GM19351 (cell line): ENCODE results near the gene EPYC.
A peak's percentile ranks its signal among the peaks of the same experiment; 100 is the strongest.
"Not testable (repeated sequence)": the region's sequence is repeated elsewhere in the genome, so short reads cannot be mapped to it uniquely, and the experiment has no call there.

Source experiments
- ATAC-seq: cut with Tn5 transposase; IDR thresholded peaks from one replicate; pipeline ENCODE4 v1.9.1; 2021; ENCODE audit warnings: mild to moderate bottlenecking, moderate library complexity; ENCODE audit not compliant: unreplicated experiment

The EPYC gene

DNA sequence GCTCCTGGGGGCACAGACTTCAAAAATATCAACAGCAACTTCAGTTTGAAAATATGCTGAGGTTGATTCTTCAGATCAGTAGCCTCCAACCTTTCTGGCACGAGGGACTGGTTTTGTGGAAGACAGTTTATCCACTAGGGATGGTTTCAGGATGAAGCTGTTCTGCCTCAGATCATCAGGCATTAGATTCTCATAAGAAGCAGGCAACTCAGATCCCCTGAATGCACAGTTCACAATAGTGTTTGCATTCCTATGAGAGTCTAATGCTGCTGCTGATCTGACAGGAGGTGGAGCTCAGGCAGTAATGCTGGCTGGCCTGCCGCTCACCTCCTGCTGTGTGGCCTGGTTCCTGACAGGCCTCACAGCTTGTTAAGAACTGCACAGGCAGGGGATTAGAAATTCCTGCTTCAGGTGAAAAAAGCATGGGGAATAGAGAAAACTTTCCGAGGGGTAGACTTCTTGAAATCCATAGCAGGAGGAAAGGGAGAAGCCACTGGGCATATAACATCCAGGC, 12.8 kb downstream of the EPYC start:
- ATAC-seq = no peak

DNA sequence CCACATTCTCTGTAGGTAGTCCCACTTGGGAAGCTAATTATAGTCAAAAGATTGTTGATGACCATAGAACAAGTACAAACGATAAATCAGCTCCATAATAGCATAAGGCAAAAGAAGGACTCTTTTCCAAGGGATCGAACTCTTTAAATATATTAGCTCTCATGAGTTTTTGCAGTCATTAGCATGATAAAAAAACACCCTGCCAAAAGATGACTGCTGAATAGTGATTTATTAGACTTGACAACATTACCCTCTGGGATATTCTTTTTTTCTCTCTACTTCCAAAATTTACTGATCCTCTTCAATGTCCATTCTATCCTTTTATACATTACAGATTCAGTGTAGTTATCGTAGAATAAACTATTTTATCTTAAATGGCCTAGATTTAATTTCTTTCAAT, 14.2 kb downstream of the EPYC start:
- ATAC-seq = no peak

DNA sequence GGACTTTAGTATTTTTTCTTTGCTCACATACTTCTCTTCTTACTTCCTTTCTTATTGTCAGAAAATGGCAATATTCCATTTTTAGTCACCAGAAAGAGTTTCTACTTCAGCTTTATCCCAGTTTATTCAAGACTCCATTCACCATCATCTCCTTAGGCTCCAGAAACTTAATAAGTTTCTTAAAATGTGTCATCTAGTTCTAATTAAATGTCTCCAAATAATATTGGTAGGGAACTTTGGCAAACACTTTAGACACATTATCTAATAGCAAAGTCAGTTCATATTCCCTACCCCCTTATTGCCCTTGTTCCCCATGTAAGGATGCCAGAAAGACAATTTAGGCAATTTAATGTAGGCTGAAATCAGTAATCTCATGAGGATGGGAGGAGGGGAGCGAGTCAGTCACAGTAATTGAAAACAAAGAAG, 15.1 kb downstream of the EPYC start:
- ATAC-seq = no peak

DNA sequence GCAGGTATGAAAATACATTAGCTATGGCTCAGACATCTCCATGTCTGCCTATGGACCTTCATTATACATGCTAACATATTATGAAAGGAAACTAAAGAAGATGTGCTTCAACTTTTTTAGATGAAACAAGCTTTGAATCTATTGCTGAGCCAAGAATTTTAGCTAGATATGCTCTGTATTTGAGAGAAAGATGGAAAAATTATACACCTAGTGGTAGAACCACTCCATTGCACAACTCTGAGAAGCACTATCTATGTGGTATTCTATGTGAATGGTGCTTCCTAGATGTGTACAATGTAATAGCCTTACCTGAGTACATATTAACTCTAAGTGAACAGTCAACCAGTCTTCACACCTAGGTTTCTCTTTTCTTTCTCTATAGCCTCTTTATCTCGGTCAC, 17.3 kb downstream of the EPYC start:
- peak; percentile 75 for ATAC-seq

DNA sequence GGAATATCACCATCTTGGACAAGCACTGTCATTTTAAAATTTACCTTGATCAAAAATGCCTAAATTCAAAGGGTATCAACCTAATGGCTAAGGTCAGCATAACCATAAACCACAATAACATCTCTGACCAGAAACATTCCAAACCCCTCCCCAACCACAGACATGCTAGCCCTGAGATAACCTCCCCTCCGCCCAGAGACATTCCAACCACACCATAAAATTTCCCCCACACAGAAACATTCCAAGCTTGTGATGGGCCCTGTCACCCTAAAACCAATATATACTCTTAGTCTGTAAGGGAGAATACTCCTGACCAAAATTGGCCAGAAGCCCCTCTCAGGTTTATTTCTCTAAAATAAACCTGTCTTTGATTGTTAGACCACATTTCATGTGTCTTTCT, 17.7 kb downstream of the EPYC start:
- no peak for ATAC-seq

DNA sequence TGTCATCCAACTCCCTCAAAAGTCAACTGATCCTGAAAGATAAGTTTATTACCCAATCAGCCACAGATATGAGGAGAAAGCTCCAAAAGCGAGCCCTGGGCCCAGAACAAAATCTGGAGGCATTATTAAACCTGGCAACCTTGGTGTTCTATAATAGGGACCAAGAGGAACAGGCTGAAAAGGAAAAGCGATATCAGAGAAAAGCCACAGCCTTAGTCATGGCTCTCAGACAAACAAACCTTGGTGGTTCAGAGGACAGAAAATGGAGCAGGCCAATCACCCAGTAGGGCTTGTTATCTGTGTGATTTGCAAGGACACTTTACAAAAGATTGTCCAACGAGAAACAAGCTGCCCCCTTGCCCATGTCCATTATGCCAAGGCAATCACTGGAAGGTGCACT, 19.4 kb downstream of the EPYC start:
- ATAC-seq = not testable (repeated sequence)

DNA sequence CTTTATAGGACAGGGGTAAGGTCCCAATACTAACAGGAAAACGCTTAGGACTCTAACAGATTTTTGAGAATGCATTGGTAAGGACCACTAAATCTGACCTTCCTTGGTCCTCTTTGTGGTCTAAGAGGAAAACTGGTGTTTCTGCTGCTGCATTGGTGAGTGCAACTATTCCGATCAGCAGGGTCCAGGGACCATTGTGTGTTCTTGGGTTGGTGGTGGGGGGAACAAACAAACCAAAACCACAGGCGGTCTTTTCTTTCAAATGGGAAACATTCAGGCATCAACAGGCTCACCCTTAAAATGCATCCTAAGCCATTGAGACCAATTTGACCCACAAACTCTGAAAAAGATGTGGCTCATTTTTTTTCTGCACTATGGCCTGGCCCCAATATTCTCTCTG, 20.7 kb downstream of the EPYC start:
- ATAC-seq = no peak

DNA sequence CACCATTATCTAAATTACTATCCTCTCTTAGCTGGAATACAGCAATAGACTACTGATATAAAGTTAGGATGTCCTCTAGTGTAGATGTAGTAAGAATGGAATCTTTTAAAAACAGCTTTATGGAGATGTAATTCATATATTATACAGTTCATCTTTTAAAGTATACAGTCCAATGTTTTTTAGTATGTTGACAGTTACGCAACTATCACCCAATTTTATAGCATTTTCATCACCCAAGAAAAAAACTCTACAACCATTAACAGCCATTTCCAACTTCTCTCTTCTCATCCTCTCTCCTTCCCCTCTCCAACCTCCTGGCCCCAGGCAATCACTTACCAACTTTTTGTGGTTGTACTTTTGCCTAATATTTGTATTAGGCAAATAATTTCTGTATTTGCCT, 22.6 kb downstream of the EPYC start:
- no peak for ATAC-seq

DNA sequence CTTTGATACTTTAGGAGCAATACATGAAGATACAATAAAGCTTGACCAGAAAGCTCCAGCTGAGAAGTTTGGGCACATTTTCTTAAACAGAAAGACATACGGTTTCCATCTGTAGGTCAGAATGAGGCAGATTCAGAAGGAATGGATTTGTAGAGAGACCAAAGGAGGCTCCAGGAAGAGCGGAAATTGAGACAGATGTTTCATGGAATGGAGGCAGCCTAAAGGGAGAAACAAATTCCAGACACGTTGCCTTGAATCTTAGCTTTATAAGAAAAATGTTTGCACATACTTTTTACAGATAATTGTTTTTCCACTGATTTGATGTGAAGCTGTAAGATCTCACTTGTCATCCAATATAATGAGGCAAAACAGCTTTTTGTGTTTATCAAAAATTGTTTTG, 24.8 kb downstream of the EPYC start:
- ATAC-seq = no peak

DNA sequence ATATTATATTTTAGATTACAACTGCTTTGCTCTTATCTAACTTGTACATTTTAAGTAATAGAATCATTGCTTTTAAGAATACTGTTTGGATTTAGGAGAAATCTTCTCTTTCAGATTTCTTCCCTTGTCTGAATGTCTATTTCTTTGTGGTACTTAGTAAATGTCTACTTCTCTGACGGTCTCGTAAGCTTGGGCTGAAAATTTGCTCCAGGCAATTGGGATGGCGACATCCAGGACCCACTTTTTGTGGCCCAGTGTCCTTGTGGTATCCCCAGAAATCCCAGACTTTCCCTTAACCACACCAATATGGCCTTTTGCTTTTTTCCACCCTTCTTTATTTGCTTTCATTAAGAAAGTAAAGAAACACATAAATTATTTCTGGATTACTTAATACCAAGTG, 25.8 kb downstream of the EPYC start:
- no peak for ATAC-seq

DNA sequence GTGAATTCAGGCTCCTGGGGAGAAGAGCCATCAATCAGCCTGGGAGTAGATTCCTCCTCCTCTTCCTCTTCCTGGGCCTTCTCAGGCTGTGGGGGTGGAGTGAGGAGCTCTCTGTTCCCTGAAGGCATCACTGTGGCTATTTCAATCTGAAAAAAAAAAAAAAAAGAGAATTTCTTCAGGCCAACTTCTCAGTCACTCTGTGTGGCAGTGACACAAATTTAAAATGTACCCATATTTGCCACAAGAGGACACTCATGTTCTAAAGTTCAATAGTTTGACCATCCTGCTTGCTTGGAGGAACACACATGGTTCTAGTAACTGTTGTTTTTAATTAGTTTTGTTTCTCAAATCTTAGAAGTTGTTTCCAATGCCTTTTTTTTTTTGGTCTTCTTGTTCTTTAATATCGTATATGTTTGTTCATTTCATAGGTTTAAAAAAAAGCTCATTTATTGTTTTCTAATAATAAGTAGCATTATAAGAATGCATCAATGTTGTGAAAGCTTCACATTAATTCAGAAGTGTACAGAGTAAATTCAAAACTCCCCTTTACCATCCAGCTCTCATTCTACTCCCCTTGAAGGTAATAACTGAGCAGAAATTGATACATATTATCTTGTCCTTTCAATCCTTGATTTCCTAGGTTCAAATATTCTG, 26.5 kb downstream of the EPYC start:
- ATAC-seq = peak; percentile 93

DNA sequence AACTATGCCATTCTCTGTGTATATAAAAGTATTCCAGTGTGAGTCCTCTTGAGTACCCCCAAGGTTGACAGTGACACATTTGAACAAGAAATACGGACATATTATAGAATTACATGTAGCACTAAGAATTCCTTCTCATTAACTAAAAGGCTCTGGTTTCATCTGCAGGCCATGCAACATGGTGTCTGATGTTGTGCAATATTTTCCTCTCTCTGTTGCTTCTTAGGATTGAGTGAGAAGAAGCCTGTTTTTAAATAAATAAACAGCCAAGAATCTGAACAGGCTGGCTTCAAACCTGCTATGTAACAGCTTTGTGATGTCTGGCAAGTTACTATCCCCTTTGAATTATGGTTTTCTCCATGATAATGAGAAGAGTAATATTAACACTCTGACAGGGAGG, 27.5 kb downstream of the EPYC start:
- ATAC-seq = no peak

DNA sequence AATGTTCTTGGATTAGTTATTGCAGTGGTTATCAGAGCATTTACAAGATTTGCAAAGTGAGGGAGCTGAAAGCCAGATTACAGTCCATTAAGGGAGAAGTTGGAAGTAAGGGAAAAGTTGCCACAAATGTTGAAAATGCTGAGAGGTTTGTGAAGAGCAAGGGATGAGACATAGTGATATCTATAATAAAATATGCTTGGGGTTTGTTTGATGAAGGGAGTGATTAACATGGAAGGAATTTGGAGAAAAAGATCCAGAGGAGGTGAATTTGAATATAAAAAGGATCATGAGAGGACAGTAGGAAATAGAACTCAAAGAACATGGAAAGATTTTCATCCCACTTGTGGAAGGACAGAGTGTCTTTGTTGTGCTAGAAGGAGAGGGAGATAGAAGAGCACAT, 30.5 kb downstream of the EPYC start:
- no peak for ATAC-seq

DNA sequence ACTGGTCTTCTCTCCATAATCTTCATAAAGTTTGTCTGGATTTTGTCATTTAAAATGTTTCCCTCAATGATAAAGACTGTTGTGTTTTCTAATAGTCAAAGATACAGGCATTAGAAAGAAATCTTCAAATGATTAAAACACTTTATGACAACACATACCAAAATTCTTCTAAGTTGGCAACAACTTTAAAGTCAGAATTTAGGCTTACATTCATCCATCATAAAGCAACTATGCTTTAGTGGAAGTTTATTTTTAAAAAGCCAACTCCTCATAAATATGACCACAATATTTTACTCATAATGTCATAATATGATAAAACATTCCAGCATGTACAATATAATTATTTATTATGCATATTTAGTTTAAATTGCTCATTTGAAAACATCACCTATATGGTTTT, 32.5 kb downstream of the EPYC start:
- no peak for ATAC-seq

DNA sequence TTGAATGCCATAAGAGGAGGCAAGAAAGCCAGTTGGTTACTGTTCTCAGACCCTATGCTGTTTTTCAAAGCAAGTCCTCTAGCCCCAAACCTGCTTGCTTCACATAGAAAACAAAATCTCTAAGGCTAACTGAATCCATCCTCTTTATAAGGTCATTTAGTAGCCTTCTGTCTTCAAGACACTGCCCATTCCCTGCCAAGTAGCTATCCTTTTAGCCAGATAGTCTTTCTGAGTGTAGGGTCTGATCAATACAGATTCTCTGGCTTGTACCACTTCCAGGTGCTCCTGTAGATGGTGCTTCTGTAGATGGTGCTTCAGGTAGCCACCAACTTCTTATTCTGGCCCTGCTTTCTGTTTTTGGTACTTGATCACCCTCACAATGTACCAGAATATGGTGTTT, 33.9 kb downstream of the EPYC start:
- no peak for ATAC-seq

DNA sequence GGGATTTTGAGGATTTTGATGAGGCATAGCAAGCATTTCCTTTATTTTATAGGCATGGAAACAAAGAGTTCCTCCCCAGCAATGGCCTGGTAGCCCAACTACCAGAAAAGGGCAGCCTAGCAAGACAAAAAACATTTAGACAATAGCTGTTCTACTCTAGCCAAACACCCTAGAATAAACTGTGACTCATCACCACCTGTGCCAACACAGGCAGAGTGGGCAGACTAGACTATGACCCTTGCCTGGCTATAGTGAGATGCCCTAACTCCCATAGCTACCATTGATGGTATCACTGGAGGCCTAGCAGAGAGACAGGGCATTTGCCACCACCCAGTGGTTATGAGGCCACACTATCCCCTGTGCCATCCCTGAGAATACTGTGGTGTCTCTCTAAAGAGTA, 34.3 kb downstream of the EPYC start:
- ATAC-seq = no peak

DNA sequence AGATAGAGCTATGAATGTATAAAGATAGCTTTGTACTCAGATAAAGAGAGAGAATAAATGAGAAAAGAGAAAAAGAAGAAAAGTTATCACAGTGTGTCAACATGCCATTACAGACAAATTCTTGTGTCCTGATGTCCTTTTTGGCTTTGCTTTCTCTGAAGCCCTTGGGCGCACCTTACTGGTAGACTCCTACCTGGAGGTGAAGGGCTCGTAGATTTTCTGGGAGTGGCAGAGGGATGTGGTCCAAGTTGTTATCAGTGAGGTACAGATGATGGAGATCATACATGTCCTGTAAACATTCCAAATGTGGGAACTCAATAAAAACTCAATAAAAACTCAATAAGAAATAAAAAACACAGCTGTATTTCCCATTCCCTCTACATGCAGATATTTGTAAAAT, 34.9 kb downstream of the EPYC start:
- no peak for ATAC-seq

DNA sequence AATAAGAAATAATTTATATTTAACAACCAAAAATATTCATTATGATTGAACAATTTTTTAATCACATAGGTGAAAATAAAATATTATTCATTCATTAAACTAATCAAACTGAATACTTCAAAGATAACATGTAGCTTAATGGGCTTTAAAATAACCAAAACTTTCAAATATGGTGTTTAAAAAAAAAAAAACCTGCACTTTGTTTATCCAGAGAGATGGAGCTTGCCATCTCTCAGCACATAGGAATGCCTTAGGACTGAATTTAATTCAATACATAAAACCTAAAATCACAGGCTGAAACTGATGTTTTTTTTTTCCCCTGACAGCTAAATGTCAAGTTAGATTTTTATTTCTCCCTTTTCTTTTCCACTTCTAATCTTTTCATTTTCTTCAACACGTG, 35.4 kb downstream of the EPYC start:
- no peak for ATAC-seq

DNA sequence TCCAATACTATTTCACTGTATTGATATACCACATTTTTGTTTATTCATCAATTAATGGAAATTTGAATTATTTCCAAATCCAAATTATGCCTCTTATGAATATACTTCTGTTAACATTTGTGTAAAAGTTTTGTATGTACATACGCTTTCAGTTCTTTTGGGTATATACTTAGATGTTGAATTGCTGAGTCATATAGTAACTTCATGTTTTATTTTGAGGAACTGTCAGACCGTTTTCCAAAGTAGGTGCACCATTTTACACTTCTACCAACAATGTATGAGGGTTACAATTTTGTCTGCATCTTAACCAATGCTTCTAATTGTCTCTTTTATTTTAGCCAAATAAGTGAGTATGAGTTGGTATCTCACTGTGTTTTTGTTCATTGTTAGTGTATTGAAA, 39.6 kb downstream of the EPYC start:
- peak; percentile 88 for ATAC-seq

DNA sequence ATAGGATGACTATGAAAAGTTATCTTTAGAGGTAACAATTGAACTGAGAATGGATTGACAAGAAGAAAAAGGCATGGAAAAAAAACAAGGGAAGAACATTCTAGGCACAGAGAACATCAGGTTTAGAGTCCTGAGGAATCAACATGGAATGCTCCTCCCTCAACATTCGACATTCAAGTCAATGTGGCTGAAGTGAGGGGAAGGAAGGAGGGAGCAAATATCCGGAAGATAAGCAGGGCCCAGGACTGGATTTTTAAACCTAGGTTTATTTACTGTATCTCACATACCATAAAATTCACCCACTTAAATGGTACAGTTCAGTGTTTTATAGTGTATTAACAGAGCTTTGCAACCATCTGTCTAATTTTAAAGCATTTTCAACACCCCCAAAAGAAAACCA, 40.2 kb downstream of the EPYC start:
- no peak for ATAC-seq

DNA sequence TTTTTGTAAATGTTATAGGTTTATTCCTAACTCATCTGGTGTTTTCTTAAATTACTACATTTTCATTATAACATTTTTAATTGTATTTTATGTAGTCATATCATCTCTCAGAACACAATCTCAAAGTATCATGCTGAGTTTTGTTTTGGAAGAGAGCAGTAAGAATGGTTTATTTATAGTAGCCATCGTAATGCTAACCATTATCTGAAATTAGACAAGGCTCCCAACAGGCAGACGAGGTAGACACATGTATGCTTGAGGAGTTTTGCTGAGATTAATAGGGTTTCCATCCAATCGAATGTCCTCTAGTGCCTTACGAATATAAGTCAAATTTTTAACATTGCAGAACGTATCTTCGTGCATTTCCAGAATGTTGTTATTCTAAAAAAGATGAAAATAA, 40.8 kb downstream of the EPYC start:
- ATAC-seq = no peak

DNA sequence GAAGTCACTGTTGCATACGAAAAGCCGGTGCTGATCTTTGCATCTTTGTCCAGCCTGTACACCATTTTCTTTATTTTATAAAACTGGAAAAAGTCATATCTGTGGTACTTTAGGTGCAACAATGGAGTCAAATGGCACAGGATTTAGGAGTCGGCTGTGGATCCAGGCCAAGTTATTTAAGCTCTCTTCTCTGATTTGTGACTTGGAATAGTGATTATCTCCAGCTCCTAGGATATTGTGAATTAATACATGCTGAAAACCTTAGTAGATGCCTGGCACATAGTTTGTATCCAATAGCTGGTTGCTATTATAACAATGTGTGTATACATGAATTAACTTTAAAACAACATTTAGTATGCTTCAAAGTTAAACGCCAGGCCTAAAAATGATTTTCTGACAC, 43.6 kb downstream of the EPYC start:
- no peak for ATAC-seq

DNA sequence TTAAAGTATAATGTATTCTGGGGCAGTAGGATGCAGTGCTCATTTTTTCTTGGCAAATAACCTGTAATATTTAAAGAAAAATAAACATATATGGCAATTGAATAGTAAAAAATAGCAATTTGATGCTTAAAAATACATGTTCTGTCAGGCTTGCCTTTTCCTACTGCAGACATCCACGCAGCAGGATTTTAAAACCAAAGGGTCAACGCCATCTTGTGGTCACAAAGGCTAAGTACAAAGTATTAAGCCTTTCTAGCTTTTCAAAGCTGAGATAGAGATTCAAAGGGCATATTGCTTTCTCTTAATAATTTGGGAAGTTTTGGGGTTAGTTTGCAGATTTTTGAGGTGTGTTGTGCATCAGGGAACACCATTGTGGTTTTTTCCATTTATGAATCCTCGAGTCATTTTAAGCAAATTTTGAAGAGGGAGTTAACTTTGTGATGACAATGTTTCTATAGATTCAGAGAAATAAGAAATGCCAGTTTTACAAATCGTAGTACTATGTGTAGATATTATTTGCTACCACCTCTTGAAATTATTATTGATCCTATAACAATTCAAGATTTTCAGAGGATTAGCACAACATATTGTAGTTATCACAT, 45.1 kb downstream of the EPYC start:
- ATAC-seq = peak; percentile 88
